GM23338 (cell line): ENCODE measurements around the gene TMEM147. TPM values are rescaled to one million over a fixed set of nuclear protein-coding genes. Genes with fewer than 3 reads are reported as not detected.

Experiments used
- ATAC-seq: fragments of 200-7000 bp; cut with Tn5 transposase; 3 replicates; pipeline ENCODE4 v1.9.1; 2020
- DNase-seq: peaks from one replicate; pipeline ENCODE4 v3.0.0-alpha.2; 2015; ENCODE audit warnings: low spot score
- H2AFZ ChIP-seq: fragments of 200-600 bp; sonication (generic); 2 replicates; pipeline ENCODE4 v1.8.0; 2016; ENCODE audit warnings: antibody characterized with exemption, mild to moderate bottlenecking, moderate library complexity
- H3F3A ChIP-seq: fragments of 200-600 bp; sonication (generic); replicated peaks from 2 replicates; pipeline ENCODE4 v1.8.0; 2017; ENCODE audit warnings: antibody characterized with exemption, mixed run types, low read depth
- H3K27ac ChIP-seq: fragments of 200-600 bp; sonication (generic); 2 replicates; pipeline ENCODE4 v1.6.1; 2016; ENCODE audit warnings: low read depth
- H3K27me3 ChIP-seq: fragments of 200-600 bp; sonication (generic); 2 replicates; pipeline ENCODE4 v1.8.0; 2016; ENCODE audit warnings: mild to moderate bottlenecking, mixed run types, moderate library complexity; ENCODE audit not compliant: insufficient read depth
- H3K36me3 ChIP-seq: fragments of 200-600 bp; sonication (generic); 2 replicates; pipeline ENCODE4 v1.8.0; 2016; ENCODE audit warnings: mild to moderate bottlenecking; ENCODE audit not compliant: insufficient read depth
- H3K4me1 ChIP-seq: fragments of 200-600 bp; sonication (generic); 2 replicates; pipeline ENCODE4 v1.8.0; 2016; ENCODE audit warnings: mild to moderate bottlenecking, moderate library complexity; ENCODE audit not compliant: insufficient read depth
- H3K4me2 ChIP-seq: fragments of 200-600 bp; sonication (generic); 2 replicates; pipeline ENCODE4 v1.7.1; 2017; ENCODE audit warnings: mixed run types
- H3K4me3 ChIP-seq: fragments of 200-600 bp; sonication (generic); 2 replicates; pipeline ENCODE4 v1.6.1; 2016; ENCODE audit warnings: mixed run types
- H3K79me2 ChIP-seq: fragments of 200-600 bp; sonication (generic); replicated peaks from 2 replicates; pipeline ENCODE4 v1.8.0; 2017; ENCODE audit warnings: mild to moderate bottlenecking; ENCODE audit not compliant: insufficient read depth
- H3K9me2 ChIP-seq: fragments of 200-600 bp; sonication (generic); 2 replicates; pipeline ENCODE4 v1.8.0; 2017; ENCODE audit not compliant: insufficient read depth
- H4K20me1 ChIP-seq: fragments of 200-600 bp; sonication (generic); replicated peaks from 2 replicates; pipeline ENCODE4 v1.8.0; 2017; ENCODE audit warnings: mild to moderate bottlenecking; ENCODE audit not compliant: insufficient read depth
- H3K27ac Mint-ChIP-seq: 2 replicates; pipeline ENCODE4 v1.8.0; 2020; ENCODE audit warnings: inconsistent platforms, mild to moderate bottlenecking, moderate library complexity, mixed read lengths
- H3K27me3 Mint-ChIP-seq: 3 replicates; pipeline ENCODE4 v1.8.0; 2022; ENCODE audit warnings: low read depth, mild to moderate bottlenecking, moderate library complexity, mixed read lengths, inconsistent platforms; ENCODE audit not compliant: insufficient read depth, poor library complexity
- H3K36me3 Mint-ChIP-seq: 3 replicates; pipeline ENCODE4 v1.8.0; 2021; ENCODE audit warnings: low read depth, mild to moderate bottlenecking, inconsistent platforms, moderate library complexity, mixed read lengths
- H3K4me1 Mint-ChIP-seq: 3 replicates; pipeline ENCODE4 v1.8.0; 2020; ENCODE audit warnings: mild to moderate bottlenecking, inconsistent platforms, mixed read lengths
- H3K4me3 Mint-ChIP-seq: 3 replicates; pipeline ENCODE4 v1.8.0; 2021; ENCODE audit warnings: moderate library complexity, mild to moderate bottlenecking, inconsistent platforms, mixed read lengths
- H3K9me3 Mint-ChIP-seq: 3 replicates; pipeline ENCODE4 v1.8.0; 2020; ENCODE audit warnings: moderate library complexity, mild to moderate bottlenecking, inconsistent platforms, mixed read lengths
- CREB1 ChIP-seq: fragments of 250-450 bp; sonication (Bioruptor Pico); IDR thresholded peaks from 2 replicates; pipeline ENCODE4 v1.5.0; 2020; ENCODE audit warnings: low read depth, mild to moderate bottlenecking, moderate library complexity
- ETS1 ChIP-seq: IDR thresholded peaks from 2 replicates; pipeline ENCODE4 v1.6.1; 2016; ENCODE audit warnings: antibody characterized with exemption
- EZH2 ChIP-seq: fragments of 200-600 bp; sonication (generic); IDR thresholded peaks from one replicate; pipeline ENCODE4 v1.8.0; 2017; ENCODE audit warnings: antibody characterized with exemption, mild to moderate bottlenecking, low read depth; ENCODE audit not compliant: unreplicated experiment
- EZH2phosphoT487 ChIP-seq: fragments of 200-600 bp; sonication (generic); IDR thresholded peaks from one replicate; pipeline ENCODE4 v1.8.1; 2018; ENCODE audit warnings: antibody characterized with exemption; ENCODE audit not compliant: unreplicated experiment
- JUNB ChIP-seq: IDR thresholded peaks from one replicate; pipeline ENCODE4 v1.6.1; 2016; ENCODE audit warnings: antibody characterized with exemption; ENCODE audit not compliant: unreplicated experiment
- NANOG ChIP-seq: IDR thresholded peaks from 2 replicates; pipeline ENCODE4 v1.6.1; 2016; ENCODE audit warnings: antibody characterized with exemption, borderline replicate concordance
- POLR2AphosphoS5 ChIP-seq: IDR thresholded peaks from 2 replicates; pipeline ENCODE4 v1.6.1; 2016; ENCODE audit warnings: antibody characterized with exemption, low read depth
- STAT1 ChIP-seq: IDR thresholded peaks from one replicate; pipeline ENCODE4 v1.6.1; 2016; ENCODE audit warnings: antibody characterized with exemption; ENCODE audit not compliant: unreplicated experiment
- ZNF114 ChIP-seq: fragments of 250-450 bp; sonication (Bioruptor Pico); IDR thresholded peaks from 2 replicates; pipeline ENCODE4 v1.5.0; 2020; ENCODE audit warnings: mild to moderate bottlenecking, moderate library complexity
- ZNF331 ChIP-seq: fragments of 250-450 bp; sonication (Bioruptor Pico); IDR thresholded peaks from 2 replicates; pipeline ENCODE4 v1.5.0; 2020; ENCODE audit warnings: low read depth, mild to moderate bottlenecking, moderate library complexity
- polyA plus RNA-seq: library from polyadenylated mRNA; unstranded; fragments of >200 nt; fragmentation: Nextera tagmentation; extraction: Ambion mirVana; gene quantifications from 2 replicates; pipeline ENCODE4 v1.2.1, GENCODE V29; 2016
- total RNA-seq: library from RNA; depleted of rRNA; stranded (reverse); fragments of >200 nt; shearing (Covaris generic); gene quantifications from 2 replicates; pipeline ENCODE4 v1.2.3, GENCODE V29; 2014
- TF ChIP-seq, protein P1 (sequence below), 2 experiments: fragments of 200-600 bp in 1 of 2; sonication (generic) in 1 of 2; conservative IDR thresholded peaks; 2 replicates each; pipeline versions ENCODE4 v1.5.1 to v1.6.1; 2016 to 2017; ENCODE audit warnings: antibody characterized with exemption in 2 of 2, low read depth in 2 of 2, mild to moderate bottlenecking in 2 of 2, moderate library complexity in 1 of 2
- TF ChIP-seq, protein P2 (sequence below): IDR thresholded peaks from one replicate; pipeline ENCODE4 v1.6.1; 2018; ENCODE audit warnings: antibody characterized with exemption; ENCODE audit not compliant: unreplicated experiment

TMEM147 gene
- total and polyA plus RNA-seq, 2 experiments from 2014 or later, result 164 to 272 TPM

DNA sequence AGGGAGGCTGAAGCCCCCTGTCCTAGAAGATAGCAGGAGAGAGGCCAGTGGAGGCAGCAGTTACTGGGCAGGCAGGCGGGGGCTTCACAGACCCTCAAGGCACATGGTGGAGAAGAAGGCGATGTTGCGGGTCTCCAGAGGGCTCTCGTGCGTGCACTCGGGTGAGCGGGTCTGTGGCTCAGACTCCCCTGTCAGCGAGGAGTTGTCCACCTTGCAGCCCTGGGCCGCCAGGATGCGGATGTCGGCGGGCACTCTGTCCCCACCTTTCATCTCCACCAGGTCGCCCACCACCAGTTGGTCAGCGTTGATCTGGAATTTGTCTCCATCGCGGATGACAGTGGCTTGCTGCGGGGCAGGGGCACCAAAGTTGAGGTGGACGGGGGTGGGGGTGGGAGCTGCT, 14.8 kb downstream of the TMEM147 start (continued):
- TF ChIP-seq POLR2AphosphoS5 (no peak), EZH2phosphoT487 (no peak), ZNF331 (CRISPR knock-in tag) (no peak), STAT1 (no peak), ZNF114 (no peak), EZH2 (no peak), ETS1 (no peak), NANOG (no peak), CREB1 (CRISPR knock-in tag) (no peak)
- TF ChIP-seq, protein P1, sequence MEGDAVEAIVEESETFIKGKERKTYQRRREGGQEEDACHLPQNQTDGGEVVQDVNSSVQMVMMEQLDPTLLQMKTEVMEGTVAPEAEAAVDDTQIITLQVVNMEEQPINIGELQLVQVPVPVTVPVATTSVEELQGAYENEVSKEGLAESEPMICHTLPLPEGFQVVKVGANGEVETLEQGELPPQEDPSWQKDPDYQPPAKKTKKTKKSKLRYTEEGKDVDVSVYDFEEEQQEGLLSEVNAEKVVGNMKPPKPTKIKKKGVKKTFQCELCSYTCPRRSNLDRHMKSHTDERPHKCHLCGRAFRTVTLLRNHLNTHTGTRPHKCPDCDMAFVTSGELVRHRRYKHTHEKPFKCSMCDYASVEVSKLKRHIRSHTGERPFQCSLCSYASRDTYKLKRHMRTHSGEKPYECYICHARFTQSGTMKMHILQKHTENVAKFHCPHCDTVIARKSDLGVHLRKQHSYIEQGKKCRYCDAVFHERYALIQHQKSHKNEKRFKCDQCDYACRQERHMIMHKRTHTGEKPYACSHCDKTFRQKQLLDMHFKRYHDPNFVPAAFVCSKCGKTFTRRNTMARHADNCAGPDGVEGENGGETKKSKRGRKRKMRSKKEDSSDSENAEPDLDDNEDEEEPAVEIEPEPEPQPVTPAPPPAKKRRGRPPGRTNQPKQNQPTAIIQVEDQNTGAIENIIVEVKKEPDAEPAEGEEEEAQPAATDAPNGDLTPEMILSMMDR (conservative IDR thresholded peaks at IDR 0.05; ENCODE audit: low read depth in 2 of 2), result no peak
- TF ChIP-seq, protein P2, sequence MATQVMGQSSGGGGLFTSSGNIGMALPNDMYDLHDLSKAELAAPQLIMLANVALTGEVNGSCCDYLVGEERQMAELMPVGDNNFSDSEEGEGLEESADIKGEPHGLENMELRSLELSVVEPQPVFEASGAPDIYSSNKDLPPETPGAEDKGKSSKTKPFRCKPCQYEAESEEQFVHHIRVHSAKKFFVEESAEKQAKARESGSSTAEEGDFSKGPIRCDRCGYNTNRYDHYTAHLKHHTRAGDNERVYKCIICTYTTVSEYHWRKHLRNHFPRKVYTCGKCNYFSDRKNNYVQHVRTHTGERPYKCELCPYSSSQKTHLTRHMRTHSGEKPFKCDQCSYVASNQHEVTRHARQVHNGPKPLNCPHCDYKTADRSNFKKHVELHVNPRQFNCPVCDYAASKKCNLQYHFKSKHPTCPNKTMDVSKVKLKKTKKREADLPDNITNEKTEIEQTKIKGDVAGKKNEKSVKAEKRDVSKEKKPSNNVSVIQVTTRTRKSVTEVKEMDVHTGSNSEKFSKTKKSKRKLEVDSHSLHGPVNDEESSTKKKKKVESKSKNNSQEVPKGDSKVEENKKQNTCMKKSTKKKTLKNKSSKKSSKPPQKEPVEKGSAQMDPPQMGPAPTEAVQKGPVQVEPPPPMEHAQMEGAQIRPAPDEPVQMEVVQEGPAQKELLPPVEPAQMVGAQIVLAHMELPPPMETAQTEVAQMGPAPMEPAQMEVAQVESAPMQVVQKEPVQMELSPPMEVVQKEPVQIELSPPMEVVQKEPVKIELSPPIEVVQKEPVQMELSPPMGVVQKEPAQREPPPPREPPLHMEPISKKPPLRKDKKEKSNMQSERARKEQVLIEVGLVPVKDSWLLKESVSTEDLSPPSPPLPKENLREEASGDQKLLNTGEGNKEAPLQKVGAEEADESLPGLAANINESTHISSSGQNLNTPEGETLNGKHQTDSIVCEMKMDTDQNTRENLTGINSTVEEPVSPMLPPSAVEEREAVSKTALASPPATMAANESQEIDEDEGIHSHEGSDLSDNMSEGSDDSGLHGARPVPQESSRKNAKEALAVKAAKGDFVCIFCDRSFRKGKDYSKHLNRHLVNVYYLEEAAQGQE, result no peak

DNA sequence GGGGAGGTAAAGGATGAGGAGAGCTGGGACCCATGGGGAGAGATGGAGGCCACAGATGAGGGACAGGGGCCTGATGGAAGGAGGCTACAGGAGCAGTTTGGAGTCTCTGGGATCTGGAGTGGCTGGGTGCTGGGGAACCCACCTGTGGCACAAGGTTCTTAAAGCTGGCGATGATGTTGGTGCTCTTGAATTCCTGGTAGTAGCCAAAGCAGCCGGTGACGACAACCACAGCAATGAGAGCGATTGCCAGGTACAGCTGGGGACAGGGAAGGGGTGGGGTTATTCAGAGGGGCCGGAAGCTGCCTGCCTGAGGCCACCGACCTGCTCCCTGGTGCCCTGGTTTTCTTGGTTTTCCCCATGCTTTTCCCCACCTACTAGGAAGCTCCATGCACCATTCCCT, 15.3 kb downstream of the TMEM147 start:
- ATAC-seq, result no peak
- no peak for TF ChIP-seq JUNB
- TF ChIP-seq NANOG, result no peak
- no peak for TF ChIP-seq EZH2phosphoT487
- TF ChIP-seq, protein P1 (conservative IDR thresholded peaks at IDR 0.05; ENCODE audit: low read depth in 2 of 2), result no peak
- TF ChIP-seq, protein P2, result no peak
- TF ChIP-seq ZNF114, result no peak
- TF ChIP-seq ETS1, result no peak
- no peak for TF ChIP-seq POLR2AphosphoS5
- TF ChIP-seq CREB1 (CRISPR knock-in tag), result no peak
- TF ChIP-seq STAT1, result no peak

More for the DNA sequence above, 15.3 kb downstream of the TMEM147 start:
- peaks cover 12% of the 10 kb centered on the region for H3K4me1 Mint-ChIP-seq
- H4K20me1 ChIP-seq, result no peaks in the 10 kb centered on the region
- H3K4me1 ChIP-seq, result peaks cover 8% of the 10 kb centered on the region; the same call in 1 of the 2 replicates
- H3K4me3 ChIP-seq, result no peak overlapping the region
- no peaks in the 10 kb centered on the region; the same call in 1 of the 3 replicates for H3K9me3 Mint-ChIP-seq
- H3K36me3 Mint-ChIP-seq, result no peaks in the 10 kb centered on the region; the same call in 2 of the 3 replicates
- H3K27ac Mint-ChIP-seq, result no peak overlapping the region
- H3K27me3 Mint-ChIP-seq, result peaks cover 26% of the 10 kb centered on the region
- no peak overlapping the region for H2AFZ ChIP-seq
- peaks cover 11% of the 10 kb centered on the region; the same call in 1 of the 2 replicates for H3F3A ChIP-seq
- H3K4me3 Mint-ChIP-seq, result no peak overlapping the region
- DNase-seq, result no peak
- H3K27ac ChIP-seq, result no peak overlapping the region
- no peaks in the 10 kb centered on the region for H3K36me3 ChIP-seq
- no peak overlapping the region for H3K4me2 ChIP-seq
- no peaks in the 10 kb centered on the region for H3K79me2 ChIP-seq
- peaks cover 10% of the 10 kb centered on the region for H3K27me3 ChIP-seq
- no peaks in the 10 kb centered on the region for H3K9me2 ChIP-seq
